Neural cell (in vitro differentiated cells): ENCODE results near the gene BRSK2. TPM values are rescaled to one million over a fixed set of nuclear protein-coding genes. Genes with fewer than 3 reads are reported as not detected.

Experiments
- H2AFZ ChIP-seq: fragments of 200-600, 300-800 bp; sonication (generic), shearing (Covaris generic); 2 replicates; pipeline ENCODE4 v1.6.0; 2014; ENCODE audit warnings: low read depth, mild to moderate bottlenecking, antibody characterized with exemption, low read length, moderate library complexity
- H3F3A ChIP-seq: fragments of 200-600 bp; shearing (Covaris generic); 2 replicates; pipeline ENCODE4 v1.6.1; 2016; ENCODE audit warnings: mild to moderate bottlenecking, moderate library complexity, mixed read lengths, antibody characterized with exemption, low read length; ENCODE audit not compliant: insufficient read depth, poor library complexity, severe bottlenecking
- H3K27ac ChIP-seq: fragments of 200-600, 300-800 bp; sonication (generic), shearing (Covaris generic); 2 replicates; pipeline ENCODE4 v1.5.1; 2014; ENCODE audit warnings: mild to moderate bottlenecking, low read length, moderate library complexity
- H3K27me3 ChIP-seq: fragments of 300-800, 200-600 bp; sonication (generic), shearing (Covaris generic); 2 replicates; pipeline ENCODE4 v1.6.0; 2014; ENCODE audit warnings: mild to moderate bottlenecking, low read depth, low read length, moderate library complexity; ENCODE audit not compliant: insufficient read depth
- H3K36me3 ChIP-seq: fragments of 300-800, 200-600 bp; sonication (generic), shearing (Covaris generic); 2 replicates; pipeline ENCODE4 v1.5.1; 2014; ENCODE audit warnings: mild to moderate bottlenecking, antibody characterized with exemption, low read length, moderate library complexity; ENCODE audit not compliant: insufficient read depth
- H3K4me2 ChIP-seq: fragments of 300-800, 200-600 bp; sonication (generic), shearing (Covaris generic); 2 replicates; pipeline ENCODE4 v1.6.0; 2014; ENCODE audit warnings: mild to moderate bottlenecking, low read length
- H3K4me3 ChIP-seq: fragments of 300-800, 200-600 bp; sonication (generic), shearing (Covaris generic); 2 replicates; pipeline ENCODE4 v1.5.1; 2014; ENCODE audit warnings: mild to moderate bottlenecking, low read length, moderate library complexity
- H3K79me2 ChIP-seq: fragments of 200-600 bp; shearing (Covaris generic); replicated peaks from 2 replicates; pipeline ENCODE4 v1.6.0; 2014; ENCODE audit warnings: mild to moderate bottlenecking, low read length, moderate library complexity; ENCODE audit not compliant: insufficient read depth
- H3K9ac ChIP-seq: fragments of 300-800, 200-600 bp; sonication (generic), shearing (Covaris generic); 2 replicates; pipeline ENCODE4 v1.6.1; 2016; ENCODE audit warnings: mild to moderate bottlenecking, low read length, mixed read lengths
- H3K9me2 ChIP-seq: fragments of 200-600 bp; shearing (Covaris generic); 2 replicates; pipeline ENCODE4 v1.6.1; 2016; ENCODE audit warnings: mild to moderate bottlenecking, low read length, mixed read lengths; ENCODE audit not compliant: insufficient read depth
- H3K9me3 ChIP-seq: fragments of 200-600, 300-800 bp; sonication (generic), shearing (Covaris generic); 2 replicates; pipeline ENCODE4 v1.6.1; 2016; ENCODE audit warnings: mild to moderate bottlenecking, mixed run types, low read length, moderate library complexity, mixed read lengths
- H4K20me1 ChIP-seq: fragments of 200-600 bp; shearing (Covaris generic); 2 replicates; pipeline ENCODE4 v1.6.1; 2016; ENCODE audit warnings: mild to moderate bottlenecking, mixed run types; ENCODE audit not compliant: insufficient read depth
- EP300 ChIP-seq: fragments of 450-650 bp; conservative IDR thresholded peaks from 2 replicates; pipeline ENCODE4 v1.6.1; 2014; ENCODE audit warnings: antibody characterized with exemption, mild to moderate bottlenecking, moderate library complexity; ENCODE audit not compliant: poor library complexity, severe bottlenecking
- EZH2 ChIP-seq: fragments of 200-600, 300-800 bp; shearing (Covaris generic), sonication (generic); IDR thresholded peaks from 2 replicates; pipeline ENCODE4 v1.6.1; 2014; ENCODE audit warnings: antibody characterized with exemption, low read length, borderline replicate concordance, mild to moderate bottlenecking; ENCODE audit not compliant: insufficient read depth, poor library complexity, severe bottlenecking
- MXI1 ChIP-seq: fragments of 450-650 bp; conservative IDR thresholded peaks from 2 replicates; pipeline ENCODE4 v1.6.1; 2014; ENCODE audit warnings: antibody characterized with exemption, mild to moderate bottlenecking; ENCODE audit not compliant: poor library complexity, severe bottlenecking
- POLR2AphosphoS5 ChIP-seq: IDR thresholded peaks from 2 replicates; pipeline ENCODE4 v1.6.1; 2012
- RAD21 ChIP-seq: fragments of 450-650 bp; conservative IDR thresholded peaks from 2 replicates; pipeline ENCODE4 v1.6.1; 2014; ENCODE audit warnings: antibody characterized with exemption, mild to moderate bottlenecking, moderate library complexity
- SMC3 ChIP-seq: fragments of 450-650 bp; conservative IDR thresholded peaks from 2 replicates; pipeline ENCODE4 v1.6.1; 2014; ENCODE audit warnings: antibody characterized with exemption, mild to moderate bottlenecking, moderate library complexity; ENCODE audit not compliant: poor library complexity
- TAF1 ChIP-seq: IDR thresholded peaks from 2 replicates; pipeline ENCODE4 v1.6.1; 2012; ENCODE audit warnings: low read depth
- polyA plus RNA-seq: library from polyadenylated mRNA; depleted of rRNA; stranded (reverse); fragments of >200 nt; gene quantifications from 2 replicates; pipeline ENCODE4 v1.2.3, GENCODE V29; 2014
- TF ChIP-seq, protein P1 (sequence below): IDR thresholded peaks from 2 replicates; pipeline ENCODE4 v1.6.1; 2012; ENCODE audit warnings: borderline replicate concordance
- TF ChIP-seq, protein P2 (sequence below): fragments of 450-650 bp; IDR thresholded peaks from 2 replicates; pipeline ENCODE4 v1.5.1; 2014; ENCODE audit warnings: antibody characterized with exemption, mild to moderate bottlenecking, moderate library complexity; ENCODE audit not compliant: poor library complexity, severe bottlenecking

The BRSK2 gene
- polyA plus RNA-seq, 1 donor from 2014 or later = 47.5 TPM

- H3K27me3 ChIP-seq = no peaks in the 10 kb centered on the region
- no peak for TF ChIP-seq EP300
- TF ChIP-seq MXI1 = no peak
- TF ChIP-seq EZH2 = no peak
- TF ChIP-seq RAD21 = no peak
- TF ChIP-seq, protein P1, sequence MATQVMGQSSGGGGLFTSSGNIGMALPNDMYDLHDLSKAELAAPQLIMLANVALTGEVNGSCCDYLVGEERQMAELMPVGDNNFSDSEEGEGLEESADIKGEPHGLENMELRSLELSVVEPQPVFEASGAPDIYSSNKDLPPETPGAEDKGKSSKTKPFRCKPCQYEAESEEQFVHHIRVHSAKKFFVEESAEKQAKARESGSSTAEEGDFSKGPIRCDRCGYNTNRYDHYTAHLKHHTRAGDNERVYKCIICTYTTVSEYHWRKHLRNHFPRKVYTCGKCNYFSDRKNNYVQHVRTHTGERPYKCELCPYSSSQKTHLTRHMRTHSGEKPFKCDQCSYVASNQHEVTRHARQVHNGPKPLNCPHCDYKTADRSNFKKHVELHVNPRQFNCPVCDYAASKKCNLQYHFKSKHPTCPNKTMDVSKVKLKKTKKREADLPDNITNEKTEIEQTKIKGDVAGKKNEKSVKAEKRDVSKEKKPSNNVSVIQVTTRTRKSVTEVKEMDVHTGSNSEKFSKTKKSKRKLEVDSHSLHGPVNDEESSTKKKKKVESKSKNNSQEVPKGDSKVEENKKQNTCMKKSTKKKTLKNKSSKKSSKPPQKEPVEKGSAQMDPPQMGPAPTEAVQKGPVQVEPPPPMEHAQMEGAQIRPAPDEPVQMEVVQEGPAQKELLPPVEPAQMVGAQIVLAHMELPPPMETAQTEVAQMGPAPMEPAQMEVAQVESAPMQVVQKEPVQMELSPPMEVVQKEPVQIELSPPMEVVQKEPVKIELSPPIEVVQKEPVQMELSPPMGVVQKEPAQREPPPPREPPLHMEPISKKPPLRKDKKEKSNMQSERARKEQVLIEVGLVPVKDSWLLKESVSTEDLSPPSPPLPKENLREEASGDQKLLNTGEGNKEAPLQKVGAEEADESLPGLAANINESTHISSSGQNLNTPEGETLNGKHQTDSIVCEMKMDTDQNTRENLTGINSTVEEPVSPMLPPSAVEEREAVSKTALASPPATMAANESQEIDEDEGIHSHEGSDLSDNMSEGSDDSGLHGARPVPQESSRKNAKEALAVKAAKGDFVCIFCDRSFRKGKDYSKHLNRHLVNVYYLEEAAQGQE = no peak
- no peak for TF ChIP-seq TAF1
- TF ChIP-seq POLR2AphosphoS5 = no peak
- TF ChIP-seq, protein P2, sequence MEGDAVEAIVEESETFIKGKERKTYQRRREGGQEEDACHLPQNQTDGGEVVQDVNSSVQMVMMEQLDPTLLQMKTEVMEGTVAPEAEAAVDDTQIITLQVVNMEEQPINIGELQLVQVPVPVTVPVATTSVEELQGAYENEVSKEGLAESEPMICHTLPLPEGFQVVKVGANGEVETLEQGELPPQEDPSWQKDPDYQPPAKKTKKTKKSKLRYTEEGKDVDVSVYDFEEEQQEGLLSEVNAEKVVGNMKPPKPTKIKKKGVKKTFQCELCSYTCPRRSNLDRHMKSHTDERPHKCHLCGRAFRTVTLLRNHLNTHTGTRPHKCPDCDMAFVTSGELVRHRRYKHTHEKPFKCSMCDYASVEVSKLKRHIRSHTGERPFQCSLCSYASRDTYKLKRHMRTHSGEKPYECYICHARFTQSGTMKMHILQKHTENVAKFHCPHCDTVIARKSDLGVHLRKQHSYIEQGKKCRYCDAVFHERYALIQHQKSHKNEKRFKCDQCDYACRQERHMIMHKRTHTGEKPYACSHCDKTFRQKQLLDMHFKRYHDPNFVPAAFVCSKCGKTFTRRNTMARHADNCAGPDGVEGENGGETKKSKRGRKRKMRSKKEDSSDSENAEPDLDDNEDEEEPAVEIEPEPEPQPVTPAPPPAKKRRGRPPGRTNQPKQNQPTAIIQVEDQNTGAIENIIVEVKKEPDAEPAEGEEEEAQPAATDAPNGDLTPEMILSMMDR = no peak
- no peak for TF ChIP-seq SMC3
- H3K36me3 ChIP-seq = no peaks in the 10 kb centered on the region
- H2AFZ ChIP-seq = no peak overlapping the region
- H3K4me3 ChIP-seq = no peak overlapping the region
- H3K79me2 ChIP-seq = no peaks in the 10 kb centered on the region
- H3K4me2 ChIP-seq = no peak overlapping the region
- no peaks in the 10 kb centered on the region for H3K9me3 ChIP-seq
- no peak overlapping the region for H3K9ac ChIP-seq
- H3K9me2 ChIP-seq = no peaks in the 10 kb centered on the region
- no peaks in the 10 kb centered on the region for H3F3A ChIP-seq
- H3K27ac ChIP-seq = no peak overlapping the region
- no peaks in the 10 kb centered on the region for H4K20me1 ChIP-seq
Measured at GRCh38 chr11:1446623-1447022, 56.9 kb downstream of the BRSK2 start.

DNA sequence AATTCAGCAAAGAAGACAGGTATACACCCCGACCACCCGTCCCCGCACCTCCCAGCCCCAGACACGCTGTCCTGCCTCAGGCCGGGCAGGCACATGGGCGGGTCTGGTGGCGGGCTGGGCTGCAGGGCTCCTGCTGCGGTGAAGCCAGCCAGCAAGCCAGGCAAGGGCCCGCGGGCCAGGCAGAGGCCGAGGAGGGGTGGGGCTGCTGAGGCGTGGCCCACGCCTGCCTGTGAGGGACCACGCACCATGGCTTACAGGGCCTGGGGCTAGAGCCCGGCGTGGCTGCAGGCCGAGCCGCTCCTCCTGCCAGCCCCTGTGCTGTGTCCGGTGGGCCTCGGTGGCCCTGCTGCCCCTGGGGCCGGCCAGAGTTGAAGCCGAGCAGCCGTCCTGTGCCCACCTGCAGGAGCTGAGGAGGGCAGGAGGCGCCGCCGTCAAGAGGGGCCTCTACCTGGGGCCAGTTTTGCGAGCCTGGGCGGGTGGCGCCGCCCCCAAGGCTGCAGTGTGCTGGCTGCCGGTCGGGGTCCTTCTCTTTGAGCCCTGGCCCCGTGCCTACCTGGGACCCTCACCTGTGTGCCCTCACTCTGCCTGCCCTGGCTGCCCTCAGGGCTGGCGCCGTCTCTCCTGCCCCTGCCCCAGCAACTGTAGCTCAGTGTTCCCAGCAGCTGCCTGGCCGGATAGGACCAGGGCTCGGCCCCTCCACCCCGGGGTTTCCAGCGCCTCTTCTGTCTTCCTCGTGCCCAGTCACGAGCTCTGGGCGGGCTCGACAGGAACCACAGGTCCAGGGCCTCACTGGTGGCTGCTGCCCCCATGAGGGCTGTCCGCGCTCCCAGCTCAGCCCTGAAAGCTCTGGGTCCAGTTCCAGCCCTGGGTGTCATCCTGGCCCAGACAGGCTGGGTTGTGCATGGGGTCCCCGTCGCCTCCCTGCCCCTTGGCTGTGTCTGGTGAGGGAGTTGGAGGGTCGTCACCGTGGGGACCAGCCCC is 58.4 kb downstream of the BRSK2 start:
- Histone ChIP-seq H2AFZ (no peak overlapping the region), H3K27ac (no peak overlapping the region), H4K20me1 (no peaks in the 10 kb centered on the region), H3K9me3 (no peaks in the 10 kb centered on the region), H3K4me2 (no peak overlapping the region), H3K9me2 (no peaks in the 10 kb centered on the region), H3K36me3 (no peaks in the 10 kb centered on the region), H3K27me3 (no peaks in the 10 kb centered on the region), H3K79me2 (no peaks in the 10 kb centered on the region), H3F3A (no peaks in the 10 kb centered on the region), H3K9ac (no peak overlapping the region), H3K4me3 (no peak overlapping the region)
- no peak for TF ChIP-seq EP300
- TF ChIP-seq POLR2AphosphoS5 = no peak
- no peak for TF ChIP-seq SMC3
- TF ChIP-seq, protein P1 = no peak
- no peak for TF ChIP-seq MXI1
- no peak for TF ChIP-seq RAD21
